NT2/D1 (cell line): ENCODE data around the gene TSPEAR.
"Not testable (repeated sequence)": the region's sequence is repeated elsewhere in the genome, so short reads cannot be mapped to it uniquely, and the experiment has no call there.

Source experiments
- SUZ12 ChIP-seq: IDR thresholded peaks from 2 replicates; pipeline ENCODE4 v1.6.1; 2011; ENCODE audit not compliant: insufficient read length, insufficient read depth; ENCODE audit errors: extremely low read depth
- YY1 ChIP-seq: IDR thresholded peaks from 2 replicates; pipeline ENCODE4 v1.6.1; 2011; ENCODE audit not compliant: insufficient read length, insufficient read depth
- ZNF274 ChIP-seq: IDR thresholded peaks from 2 replicates; pipeline ENCODE4 v1.6.1; 2011; ENCODE audit warnings: mild to moderate bottlenecking, low read depth, low read length

DNA sequence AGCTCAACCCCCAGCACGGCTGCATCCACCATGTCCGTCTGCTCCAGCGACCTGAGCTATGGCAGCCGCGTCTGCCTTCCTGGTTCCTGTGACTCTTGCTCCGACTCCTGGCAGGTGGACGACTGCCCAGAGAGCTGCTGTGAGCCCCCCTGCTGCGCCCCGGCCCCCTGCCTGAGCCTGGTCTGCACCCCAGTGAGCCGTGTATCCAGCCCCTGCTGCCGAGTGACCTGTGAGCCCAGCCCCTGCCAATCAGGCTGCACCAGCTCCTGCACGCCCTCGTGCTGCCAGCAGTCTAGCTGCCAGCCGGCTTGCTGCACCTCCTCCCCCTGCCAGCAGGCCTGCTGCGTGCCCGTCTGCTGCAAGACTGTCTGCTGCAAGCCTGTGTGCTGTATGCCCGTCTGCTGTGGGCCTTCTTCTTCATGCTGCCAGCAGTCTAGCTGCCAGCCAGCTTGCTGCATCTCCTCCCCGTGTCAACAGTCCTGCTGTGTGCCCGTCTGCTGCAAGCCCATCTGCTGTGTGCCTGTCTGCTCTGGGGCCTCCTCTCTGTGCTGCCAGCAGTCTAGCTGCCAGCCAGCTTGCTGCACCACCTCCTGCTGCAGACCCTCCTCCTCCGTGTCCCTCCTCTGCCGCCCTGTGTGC, 14.1 kb downstream of the TSPEAR start, which contains the start of gene KRTAP10-12:
- not testable (repeated sequence) for TF ChIP-seq YY1, SUZ12, ZNF274
